ENCODE data around the gene B3GNT3. TPM values are rescaled to one million over a fixed set of nuclear protein-coding genes. Genes with fewer than 3 reads are reported as not detected.

B3GNT3 gene
- total and polyA plus RNA-seq, 9 of the 15 experiments (the other 6 are each of a cell fraction or from before 2014, with no cell fraction given): 0.06 to 0.11 (median 0.07) TPM; not detected in 6

GRCh38 chr19:17802137-17802858, 7.4 kb downstream of the B3GNT3 start (continued):
- no peak for TF ChIP-seq CEBPG (CRISPR knock-in tag; IDR thresholded peaks at IDR 0.05)
- TF ChIP-seq CEBPG (tag; conservative IDR thresholded peaks at IDR 0.05 in 1 of 2, IDR thresholded peaks at IDR 0.05 in 1 of 2): no peak
- no peak for TF ChIP-seq DMBX1 (CRISPR knock-in tag; IDR thresholded peaks at IDR 0.05; ENCODE audit: borderline replicate concordance)
- TF ChIP-seq, protein P1, sequence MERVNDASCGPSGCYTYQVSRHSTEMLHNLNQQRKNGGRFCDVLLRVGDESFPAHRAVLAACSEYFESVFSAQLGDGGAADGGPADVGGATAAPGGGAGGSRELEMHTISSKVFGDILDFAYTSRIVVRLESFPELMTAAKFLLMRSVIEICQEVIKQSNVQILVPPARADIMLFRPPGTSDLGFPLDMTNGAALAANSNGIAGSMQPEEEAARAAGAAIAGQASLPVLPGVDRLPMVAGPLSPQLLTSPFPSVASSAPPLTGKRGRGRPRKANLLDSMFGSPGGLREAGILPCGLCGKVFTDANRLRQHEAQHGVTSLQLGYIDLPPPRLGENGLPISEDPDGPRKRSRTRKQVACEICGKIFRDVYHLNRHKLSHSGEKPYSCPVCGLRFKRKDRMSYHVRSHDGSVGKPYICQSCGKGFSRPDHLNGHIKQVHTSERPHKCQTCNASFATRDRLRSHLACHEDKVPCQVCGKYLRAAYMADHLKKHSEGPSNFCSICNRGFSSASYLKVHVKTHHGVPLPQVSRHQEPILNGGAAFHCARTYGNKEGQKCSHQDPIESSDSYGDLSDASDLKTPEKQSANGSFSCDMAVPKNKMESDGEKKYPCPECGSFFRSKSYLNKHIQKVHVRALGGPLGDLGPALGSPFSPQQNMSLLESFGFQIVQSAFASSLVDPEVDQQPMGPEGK (CRISPR knock-in tag; IDR thresholded peaks at IDR 0.05; ENCODE audit: borderline replicate concordance): no peak
- TF ChIP-seq ZNF263 (CRISPR knock-in tag; IDR thresholded peaks at IDR 0.05; ENCODE audit: borderline replicate concordance): no peak
- TF ChIP-seq KLF13 (tag; IDR thresholded peaks at IDR 0.05; ENCODE audit: borderline replicate concordance, low read depth): no peak
- TF ChIP-seq ASH1L (IDR thresholded peaks at IDR 0.05; ENCODE audit: borderline replicate concordance, low read depth, partially characterized antibody): no peak
- TF ChIP-seq ZNF766 (CRISPR knock-in tag; conservative IDR thresholded peaks at IDR 0.05): no peak
- no peak for TF ChIP-seq POLR3A (IDR thresholded peaks at IDR 0.05; ENCODE audit: borderline replicate concordance, extremely low read depth, insufficient read depth, insufficient read length)
- TF ChIP-seq, protein P2, sequence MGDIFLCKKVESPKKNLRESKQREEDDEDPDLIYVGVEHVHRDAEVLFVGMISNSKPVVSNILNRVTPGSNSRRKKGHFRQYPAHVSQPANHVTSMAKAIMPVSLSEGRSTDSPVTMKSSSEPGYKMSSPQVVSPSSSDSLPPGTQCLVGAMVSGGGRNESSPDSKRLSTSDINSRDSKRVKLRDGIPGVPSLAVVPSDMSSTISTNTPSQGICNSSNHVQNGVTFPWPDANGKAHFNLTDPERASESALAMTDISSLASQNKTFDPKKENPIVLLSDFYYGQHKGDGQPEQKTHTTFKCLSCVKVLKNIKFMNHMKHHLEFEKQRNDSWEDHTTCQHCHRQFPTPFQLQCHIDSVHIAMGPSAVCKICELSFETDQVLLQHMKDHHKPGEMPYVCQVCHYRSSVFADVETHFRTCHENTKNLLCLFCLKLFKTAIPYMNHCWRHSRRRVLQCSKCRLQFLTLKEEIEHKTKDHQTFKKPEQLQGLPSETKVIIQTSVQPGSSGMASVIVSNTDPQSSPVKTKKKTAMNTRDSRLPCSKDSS (IDR thresholded peaks at IDR 0.05; ENCODE audit: low read depth, partially characterized antibody): no peak
- no peak for TF ChIP-seq NR1H2 (CRISPR knock-in tag; IDR thresholded peaks at IDR 0.05)
- no peak for TF ChIP-seq ZNF224 (CRISPR knock-in tag; IDR thresholded peaks at IDR 0.05)
- no peak for TF ChIP-seq PML (IDR thresholded peaks at IDR 0.05; ENCODE audit: low read length)
- TF ChIP-seq SRSF1 (IDR thresholded peaks at IDR 0.05; ENCODE audit: low read depth, low read length): no peak
- no peak for TF ChIP-seq ETV6 (IDR thresholded peaks at IDR 0.05; ENCODE audit: borderline replicate concordance in 1 of 2, low read depth in 2 of 2, low read length in 1 of 2)
- no peak for TF ChIP-seq ETV6 (CRISPR knock-in tag; IDR thresholded peaks at IDR 0.05; ENCODE audit: borderline replicate concordance)

All from K562 (cell line).